Measurements from ENCODE around the gene CCSER1.
"Not testable (repeated sequence)": the region's sequence is repeated elsewhere in the genome, so short reads cannot be mapped to it uniquely, and the experiment has no call there.

CCSER1 gene

DNA sequence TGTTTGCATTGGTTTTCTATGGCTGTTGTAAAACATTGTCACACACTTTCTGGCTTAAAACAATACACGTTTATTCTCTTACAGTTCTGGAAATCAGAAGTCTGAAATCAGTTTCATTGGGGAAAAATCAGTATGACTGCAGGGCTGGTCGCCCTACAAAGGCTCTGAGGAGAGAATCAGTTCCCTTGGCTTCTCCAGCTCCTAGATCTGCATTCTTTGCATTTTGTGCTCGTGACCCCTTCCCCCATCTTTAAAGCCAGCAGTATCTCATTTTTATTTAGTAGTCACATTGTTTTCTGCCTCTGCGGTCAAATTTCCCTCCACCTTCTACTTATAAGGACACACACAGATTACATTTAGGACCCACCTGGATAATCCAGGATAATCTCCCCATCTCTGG lies 1326.9 kb downstream of the CCSER1 start:
- no peak for DNase-seq

GRCh38 chr4:91462566-91462965 lies 1335.4 kb downstream of the CCSER1 start:
- not testable (repeated sequence) for DNase-seq

GRCh38 chr4:91470671-91471070 lies 1343.5 kb downstream of the CCSER1 start:
- DNase-seq, result no peak

- DNase-seq, result no peak
Observed at GRCh38 chr4:91471280-91471679, 1344.1 kb downstream of the CCSER1 start.

DNA sequence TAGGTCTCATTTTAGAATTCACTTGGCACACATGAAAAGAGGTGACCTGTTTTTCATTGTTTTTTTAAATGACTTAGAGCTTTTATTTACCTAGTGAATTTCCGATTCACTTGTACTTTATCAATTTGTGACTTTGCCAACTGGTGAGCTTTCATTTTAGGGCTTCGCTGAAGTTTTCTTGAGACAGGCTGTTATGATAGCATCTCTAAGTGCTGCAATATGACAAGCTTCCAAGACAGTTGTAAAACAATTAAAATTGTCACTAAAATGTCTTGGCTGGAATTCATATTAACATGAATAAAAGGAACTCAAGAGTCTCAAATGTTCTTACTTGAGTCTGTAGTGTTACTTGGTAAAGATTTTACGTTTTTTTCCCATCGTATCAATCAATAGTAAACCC lies 1344.9 kb downstream of the CCSER1 start:
- no peak for DNase-seq

- DNase-seq, result no peak
Observed at GRCh38 chr4:91485415-91485814, 1358.2 kb downstream of the CCSER1 start.

DNA sequence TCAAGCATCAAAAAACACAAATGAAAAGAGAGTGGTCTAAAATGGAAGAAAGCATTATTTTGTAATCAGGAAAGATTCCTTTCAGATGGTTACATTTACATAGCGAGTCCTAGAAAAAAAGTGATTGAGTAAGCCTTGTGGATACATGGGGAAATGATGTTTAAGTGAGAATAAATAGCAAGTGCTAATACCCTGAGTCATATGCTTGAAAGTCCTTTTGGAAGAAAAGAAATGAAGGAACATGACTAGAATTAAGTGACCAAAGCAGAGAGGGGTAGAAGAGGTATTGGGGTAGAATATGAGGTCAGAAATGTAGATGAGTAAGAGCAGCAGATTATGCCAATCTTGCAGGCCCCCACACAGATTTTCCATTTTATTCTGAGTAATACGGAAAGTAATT lies 1361.8 kb downstream of the CCSER1 start:
- no peak for DNase-seq

DNA sequence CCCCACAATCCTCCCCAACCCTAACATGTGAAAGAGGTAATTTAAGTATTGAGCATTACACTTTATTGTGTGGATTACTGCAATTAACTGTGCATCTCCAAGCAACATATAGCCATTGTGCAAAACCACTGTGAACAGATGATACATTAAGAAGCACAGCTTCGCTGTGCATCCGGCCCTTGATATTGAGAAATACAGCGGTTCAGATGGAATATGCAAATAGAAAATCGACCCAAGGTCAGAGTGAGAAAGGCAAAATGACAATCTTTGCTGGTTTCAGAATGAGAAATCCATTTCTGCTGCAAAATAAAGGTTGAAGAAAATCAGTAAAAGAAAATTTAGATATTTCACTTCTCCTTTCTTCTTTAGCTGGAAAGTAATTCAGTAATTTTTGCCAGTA lies 1370.7 kb downstream of the CCSER1 start:
- no peak for DNase-seq

DNA sequence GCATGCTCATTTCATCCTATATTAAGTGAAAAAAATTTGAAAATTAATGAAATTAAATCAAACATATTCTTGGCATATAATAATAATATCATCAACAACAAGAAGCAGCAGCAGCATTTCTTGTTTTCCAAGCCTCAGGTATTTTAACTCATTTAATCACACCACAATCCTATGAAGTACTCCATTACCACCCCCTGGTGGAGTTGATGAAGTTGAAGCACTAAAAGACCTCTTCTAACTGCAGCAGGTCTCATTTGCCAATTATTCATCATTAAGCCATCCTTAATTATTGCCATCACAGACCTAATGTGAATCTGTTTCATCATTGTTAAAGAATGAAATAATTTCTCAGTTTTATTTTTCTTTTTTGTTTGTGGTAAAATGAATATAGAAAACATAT lies 1375.2 kb downstream of the CCSER1 start:
- DNase-seq, result no peak

- no peak for DNase-seq
Observed at GRCh38 chr4:91513326-91513725, 1386.1 kb downstream of the CCSER1 start.

DNA sequence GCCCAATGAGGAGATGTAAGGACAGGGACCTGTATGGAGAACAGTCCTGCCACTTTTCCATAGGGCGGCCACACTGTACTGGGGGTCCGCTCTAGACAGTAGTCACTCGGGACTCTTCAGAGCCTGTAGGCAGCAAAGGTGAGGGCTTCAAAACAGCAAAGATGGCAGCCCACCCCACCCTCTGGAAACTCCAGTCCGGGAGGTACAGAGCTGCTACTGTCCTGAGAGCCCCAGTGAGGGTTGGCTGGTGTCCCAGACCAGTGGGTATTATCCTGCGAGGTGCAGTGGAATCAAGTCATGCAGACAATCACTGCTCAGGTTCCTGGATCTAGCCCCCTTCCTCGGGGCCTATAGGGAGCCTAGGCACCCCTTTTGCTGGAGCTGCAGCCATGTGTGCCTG lies 1392.0 kb downstream of the CCSER1 start:
- DNase-seq, result no peak

DNA sequence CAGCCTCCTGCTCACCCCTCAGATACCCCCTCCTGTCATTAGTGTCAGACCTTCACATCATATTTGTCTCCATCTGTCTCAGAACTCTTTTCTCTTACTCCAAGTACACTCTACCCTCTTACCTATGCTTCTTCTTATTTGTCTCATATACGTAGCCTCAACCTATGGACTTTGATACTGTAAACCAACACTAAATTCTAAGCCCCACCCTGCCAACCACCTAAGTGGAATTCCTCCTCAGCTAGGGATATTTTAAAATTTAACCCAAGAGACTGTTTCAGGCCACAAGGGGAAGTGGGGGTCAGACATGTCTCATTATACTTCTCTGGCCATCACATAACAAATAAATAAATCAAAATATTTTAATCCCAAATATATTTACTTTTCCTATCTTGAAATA lies 1398.4 kb downstream of the CCSER1 start:
- DNase-seq, result no peak

DNA sequence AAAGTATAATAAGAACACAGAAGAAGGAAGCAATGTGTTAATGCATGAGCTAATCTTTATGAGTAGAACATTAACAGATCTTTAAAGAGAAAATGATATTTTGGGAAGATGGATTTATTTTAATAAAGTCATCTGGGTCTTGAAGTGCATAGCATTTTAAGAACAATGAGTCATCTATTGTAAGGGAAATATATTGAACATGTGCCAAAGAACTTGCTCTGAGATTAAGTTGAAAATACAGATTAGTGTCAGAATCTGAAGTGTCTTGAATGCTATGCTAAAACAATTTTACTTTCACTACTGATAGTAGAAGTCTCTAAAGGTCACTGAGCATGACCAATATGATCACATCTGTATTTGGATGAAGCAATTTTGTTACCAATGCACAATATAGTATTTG lies 1399.9 kb downstream of the CCSER1 start:
- DNase-seq, result no peak

GRCh38 chr4:91567594-91567993 lies 1440.4 kb downstream of the CCSER1 start:
- DNase-seq, result no peak

DNA sequence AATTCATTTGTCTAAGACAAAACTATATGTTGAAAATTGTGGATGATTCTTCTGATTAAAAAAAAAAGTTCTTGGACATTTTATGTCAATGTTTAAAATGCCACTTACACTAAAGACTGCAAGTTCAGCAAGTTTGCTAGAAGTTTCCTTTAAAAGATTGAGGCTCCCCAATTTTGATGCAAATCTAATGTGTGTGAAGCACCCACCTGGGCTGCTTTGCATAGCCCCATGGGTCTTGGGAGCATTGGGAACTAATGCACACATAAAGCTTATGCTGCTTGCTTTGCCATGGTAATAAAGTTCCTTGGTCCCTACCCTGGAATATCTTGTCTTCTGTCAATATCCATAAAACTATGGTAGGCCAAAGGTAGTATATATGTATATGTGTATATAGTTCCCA lies 1450.7 kb downstream of the CCSER1 start:
- no peak for DNase-seq

DNA sequence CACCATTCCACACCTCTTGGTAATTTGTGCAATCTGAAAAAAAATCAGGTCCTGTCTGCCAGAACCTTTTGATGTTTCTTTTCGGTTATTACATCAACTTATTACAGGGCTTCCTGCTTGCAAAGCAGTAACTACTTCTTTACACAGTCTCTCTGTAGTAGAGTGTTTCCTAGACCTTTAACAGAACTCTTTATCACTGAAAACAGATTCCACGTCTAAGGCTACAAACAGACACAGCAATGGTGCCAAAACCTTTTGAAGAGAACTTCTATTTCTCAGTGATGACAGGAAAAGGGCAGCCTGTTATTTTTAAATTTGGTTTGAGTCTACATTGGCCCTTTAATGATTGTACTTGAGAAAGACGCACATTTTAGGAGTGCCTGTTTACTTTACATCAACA lies 1463.1 kb downstream of the CCSER1 start:
- DNase-seq, result no peak

GRCh38 chr4:91592125-91592524 lies 1464.9 kb downstream of the CCSER1 start:
- no peak for DNase-seq

GRCh38 chr4:91596718-91597117 lies 1469.5 kb downstream of the CCSER1 start:
- DNase-seq, result no peak

GRCh38 chr4:91598696-91599095 lies 1471.5 kb downstream of the CCSER1 start:
- no peak for DNase-seq

DNA sequence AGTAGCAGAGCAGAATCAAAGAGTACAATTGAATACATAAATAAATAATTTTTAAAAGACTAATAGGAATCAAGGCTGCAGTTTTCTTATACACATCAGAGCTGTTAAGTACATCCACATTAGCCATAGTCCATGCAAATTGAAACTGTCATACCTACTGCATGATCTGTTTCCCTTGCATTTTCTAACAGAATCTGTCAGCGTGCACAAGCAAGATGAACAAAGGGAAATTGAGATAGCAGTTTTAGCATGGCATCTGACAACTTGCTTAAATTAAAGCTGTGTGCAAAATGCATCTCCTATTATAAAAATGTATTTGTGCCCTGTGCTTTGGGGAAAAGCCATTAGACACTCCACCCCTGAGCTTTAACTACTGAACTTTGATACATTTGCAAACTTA lies 1473.1 kb downstream of the CCSER1 start:
- no peak for DNase-seq

- no peak for DNase-seq
Observed at GRCh38 chr4:91601401-91601800, 1474.2 kb downstream of the CCSER1 start.

GRCh38 chr4:91611782-91612181 lies 1484.6 kb downstream of the CCSER1 start:
- no peak for DNase-seq

DNA sequence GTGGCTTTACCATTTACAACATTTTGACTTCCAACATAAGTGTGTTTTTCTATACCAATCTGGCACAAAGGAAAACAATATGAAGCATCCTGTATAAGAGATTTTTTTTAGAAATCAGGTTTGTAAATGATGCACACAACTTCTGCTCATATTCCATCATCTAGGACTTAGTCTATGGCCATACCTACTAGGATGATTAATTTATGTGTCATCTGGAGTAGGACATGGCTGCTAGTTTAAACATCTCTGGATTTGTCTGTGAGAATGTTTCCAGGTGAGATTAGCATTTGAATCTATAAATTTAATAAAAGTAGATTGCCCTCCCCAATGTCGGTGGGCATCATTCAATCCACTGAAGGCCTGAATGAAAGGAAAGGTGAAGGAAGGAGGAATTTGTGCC lies 1493.8 kb downstream of the CCSER1 start:
- DNase-seq, result no peak

GRCh38 chr4:91621446-91621845 lies 1494.3 kb downstream of the CCSER1 start:
- no peak for DNase-seq

DNA sequence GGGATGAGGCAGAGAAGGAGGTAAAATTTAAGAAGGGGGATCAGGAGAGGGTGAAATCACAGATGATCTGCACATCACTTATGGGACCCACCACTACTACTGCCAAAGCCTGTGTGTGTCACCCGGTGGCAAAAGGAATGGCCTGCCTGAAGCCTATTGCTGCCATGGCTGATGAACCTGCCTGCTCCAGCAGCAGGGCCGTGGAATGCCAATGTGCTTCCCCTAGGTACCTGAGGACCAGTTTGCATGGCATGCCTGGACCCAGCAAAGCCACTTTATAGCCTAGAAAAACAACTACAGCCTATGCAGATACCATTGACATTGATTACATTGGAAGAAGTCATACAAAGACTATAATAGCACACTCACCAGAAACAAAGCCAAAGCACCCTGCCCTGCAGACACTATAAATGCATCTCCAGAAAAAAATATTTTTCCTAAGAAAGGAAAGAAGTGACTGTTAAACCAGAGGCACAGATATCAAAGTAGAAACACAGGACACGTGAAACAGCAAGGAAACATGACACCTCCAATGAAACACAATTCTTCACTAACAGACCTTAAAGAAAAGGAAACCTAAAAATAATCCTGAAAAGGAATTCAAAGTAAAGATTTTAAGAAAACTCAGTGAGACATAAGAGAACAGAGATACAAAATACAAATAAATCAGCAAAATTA lies 1495.9 kb downstream of the CCSER1 start:
- no peak for DNase-seq

GRCh38 chr4:91623603-91623967 lies 1496.4 kb downstream of the CCSER1 start:
- not testable (repeated sequence) for DNase-seq
